HepG2 (cell line): ENCODE results near the gene GPS1. TPM values are rescaled to one million over a fixed set of nuclear protein-coding genes. Genes with fewer than 3 reads are reported as not detected.

Experiments
- AHR ChIP-seq: IDR thresholded peaks from 2 replicates; pipeline ENCODE4 v1.6.1; 2018; ENCODE audit warnings: missing genetic modification reagents, missing compliant biosample characterization
- BHLHE40 ChIP-seq: IDR thresholded peaks from 2 replicates; pipeline ENCODE4 v1.6.1; 2011; ENCODE audit warnings: low read length, improper control_type of control experiment
- DBP ChIP-seq: sonication (generic); formaldehyde crosslinking; IDR thresholded peaks from 2 replicates; pipeline ENCODE4 v1.4.0; 2020; ENCODE audit warnings: missing genetic modification reagents; ENCODE audit errors: not compliant biosample characterization
- ELF1 ChIP-seq: sonication (generic); formaldehyde crosslinking; IDR thresholded peaks from 2 replicates; pipeline ENCODE4 v1.4.0; 2020; ENCODE audit warnings: missing genetic modification reagents
- ESRRA ChIP-seq: sonication (generic); formaldehyde crosslinking; IDR thresholded peaks from 2 replicates; pipeline ENCODE4 v1.5.1; 2020; ENCODE audit warnings: mild to moderate bottlenecking, low read depth, missing genetic modification reagents
- GRHL1 ChIP-seq: sonication (generic); formaldehyde crosslinking; conservative IDR thresholded peaks from 2 replicates; pipeline ENCODE4 v1.8.0; 2022; ENCODE audit warnings: missing genetic modification reagents
- HINFP ChIP-seq: sonication (generic); formaldehyde crosslinking; IDR thresholded peaks from 2 replicates; pipeline ENCODE4 v1.4.0; 2020; ENCODE audit warnings: low read depth, mild to moderate bottlenecking, missing genetic modification reagents
- MXD3 ChIP-seq: IDR thresholded peaks from 2 replicates; pipeline ENCODE4 v1.6.1; 2016; ENCODE audit warnings: mild to moderate bottlenecking, missing biosample characterization, missing genetic modification reagents
- MZF1 ChIP-seq: sonication (generic); formaldehyde crosslinking; IDR thresholded peaks from 2 replicates; pipeline ENCODE4 v1.8.1; 2023; ENCODE audit warnings: mild to moderate bottlenecking, missing genetic modification reagents, borderline replicate concordance
- ONECUT2 ChIP-seq: sonication (generic); formaldehyde crosslinking; IDR thresholded peaks from 2 replicates; pipeline ENCODE4 v1.4.0; 2020; ENCODE audit warnings: missing genetic modification reagents
- PITX1 ChIP-seq: sonication (generic); formaldehyde crosslinking; IDR thresholded peaks from 2 replicates; pipeline ENCODE4 v1.5.1; 2020; ENCODE audit warnings: mild to moderate bottlenecking, missing genetic modification reagents
- PLRG1 ChIP-seq: fragments of 450-650 bp; conservative IDR thresholded peaks from 2 replicates; pipeline ENCODE4 v1.6.1; 2016
- PLSCR1 ChIP-seq: sonication (generic); formaldehyde crosslinking; IDR thresholded peaks from 2 replicates; pipeline ENCODE4 v1.5.0; 2020; ENCODE audit warnings: missing genetic modification reagents, mild to moderate bottlenecking, borderline replicate concordance
- PREB ChIP-seq: sonication (generic); formaldehyde crosslinking; IDR thresholded peaks from 2 replicates; pipeline ENCODE4 v1.4.0; 2020; ENCODE audit warnings: missing genetic modification reagents
- SOX5 ChIP-seq: IDR thresholded peaks from 2 replicates; pipeline ENCODE4 v1.6.1; 2016; ENCODE audit warnings: borderline replicate concordance
- SRSF1 ChIP-seq: fragments of 200-400 bp; formaldehyde crosslinking; optimal IDR thresholded peaks from 2 replicates; pipeline ENCODE3; 2017; ENCODE audit warnings: mild to moderate bottlenecking, low read depth, low read length, moderate library complexity
- TBX3 ChIP-seq: fragments of 450-650 bp; IDR thresholded peaks from 2 replicates; pipeline ENCODE4 v1.6.1; 2017; ENCODE audit warnings: antibody characterized with exemption, mild to moderate bottlenecking, inconsistent platforms, borderline replicate concordance
- TEAD3 ChIP-seq: optimal IDR thresholded peaks from 2 replicates; pipeline ENCODE3; 2016; ENCODE audit warnings: borderline replicate concordance
- ZBTB26 ChIP-seq: IDR thresholded peaks from 2 replicates; pipeline ENCODE4 v1.6.1; 2016; ENCODE audit warnings: missing compliant biosample characterization, missing genetic modification reagents, borderline replicate concordance
- ZNF180 ChIP-seq: sonication (generic); formaldehyde crosslinking; IDR thresholded peaks from 2 replicates; pipeline ENCODE4 v1.4.0; 2020; ENCODE audit warnings: low read depth, missing genetic modification reagents, borderline replicate concordance
- ZNF264 ChIP-seq: sonication (generic); formaldehyde crosslinking; IDR thresholded peaks from 2 replicates; pipeline ENCODE4 v1.4.0; 2020; ENCODE audit warnings: missing genetic modification reagents
- ZSCAN25 ChIP-seq: sonication (generic); formaldehyde crosslinking; IDR thresholded peaks from 2 replicates; pipeline ENCODE4 v1.8.0; 2022; ENCODE audit warnings: mild to moderate bottlenecking, missing genetic modification reagents
- polyA plus RNA-seq, 8 experiments: library from polyadenylated mRNA; depleted of rRNA in 3 of 8; stranded (reverse) in 7 of 8; unstranded in 1 of 8; fragments of >200 nt; fragmentation: Illumina TruSeq in 4 of 8; extraction: Trizol in 4 of 8; gene quantifications; 2 replicates each; pipeline versions ENCODE4 v1.2.1 to v1.2.3, GENCODE V29; 2011 to 2016; ENCODE audit warnings: low read depth in 4 of 8, missing spikeins in 1 of 8, mixed read lengths in 1 of 8; ENCODE audit not compliant: insufficient read depth in 1 of 8
- total RNA-seq, 5 experiments: library from RNA; depleted of rRNA; stranded (reverse); fragments of >200 nt; fragmentation: Illumina TruSeq; extraction: Trizol; gene quantifications; 2 replicates each; pipeline ENCODE4 v1.2.3, GENCODE V29; 2016; ENCODE audit warnings: low read depth in 1 of 5

Gene GPS1
- total and polyA plus RNA-seq, 2 of the 13 experiments (the other 11 are each of a cell fraction or from before 2014, with no cell fraction given), result 124 to 128 TPM

- TF ChIP-seq DBP (CRISPR knock-in tag), result no peak
- no peak for TF ChIP-seq PLRG1
- no peak for TF ChIP-seq ESRRA (CRISPR knock-in tag)
- no peak for TF ChIP-seq AHR (CRISPR knock-in tag)
- TF ChIP-seq MZF1 (CRISPR knock-in tag), result no peak
- TF ChIP-seq TEAD3 (CRISPR knock-in tag), result no peak
- TF ChIP-seq SRSF1, result peak; percentile 62
- TF ChIP-seq PITX1 (CRISPR knock-in tag), result 0 out of 2 replicates have a peak, but pooled peaks have one; percentile 1
- TF ChIP-seq ZBTB26, result peak; percentile 38; the same call in 1 of the 2 replicates
- TF ChIP-seq MXD3 (CRISPR knock-in tag), result peak; percentile 56
- no peak for TF ChIP-seq ONECUT2 (CRISPR knock-in tag)
- TF ChIP-seq ZNF180 (CRISPR knock-in tag), result no peak
- no peak; the same call in none of the 2 replicates for TF ChIP-seq ZSCAN25 (CRISPR knock-in tag)
- no peak for TF ChIP-seq GRHL1 (CRISPR knock-in tag)
- no peak for TF ChIP-seq HINFP (CRISPR knock-in tag)
- TF ChIP-seq BHLHE40, result no peak
- TF ChIP-seq TBX3, result no peak
- no peak; the same call in 1 of the 2 replicates for TF ChIP-seq ELF1 (CRISPR knock-in tag)
- TF ChIP-seq ZNF264, result peak; percentile 18; the same call in 1 of the 2 replicates
- TF ChIP-seq PREB (CRISPR knock-in tag), result no peak; the same call in 1 of the 2 replicates
- TF ChIP-seq SOX5, result no peak
- TF ChIP-seq PLSCR1 (CRISPR knock-in tag), result no peak
Measured at GRCh38 chr17:82023447-82024241, 28.1 kb upstream of the GPS1 start (continued).
